GM12878 (cell line): ENCODE results near the gene ELN. TPM values are rescaled to one million over a fixed set of nuclear protein-coding genes. Genes with fewer than 3 reads are reported as not detected.

Experiments
- ATAC-seq: fragments of 200-7000 bp; cut with Tn5 transposase; 3 replicates; pipeline ENCODE4 v1.9.1; 2020; ENCODE audit warnings: mild to moderate bottlenecking, moderate library complexity
- BruUV-seq: library from RNA; stranded (reverse); fragments of 400-500 nt; replicated peaks from 2 replicates; lab custom pipeline; 2021; lab: Mats Ljungman, UMichigan
- CTCF ChIA-PET: fragments of 300-600 bp; sonication (Branson Sonifier 250); formaldehyde crosslinking; extraction: SDS; loops from one replicate; lab custom pipeline; 2021; ENCODE audit warnings: inconsistent platforms; lab: Yijun Ruan, JAX
- POLR2A ChIA-PET: fragments of 350-600 bp; formaldehyde crosslinking; extraction: SDS; loops from one replicate; lab custom pipeline; 2021; ENCODE audit warnings: inconsistent platforms; lab: Charles Lee
- RAD21 ChIA-PET: fragments of 300-600 bp; sonication (Branson Sonifier 250); formaldehyde crosslinking; loops from one replicate; lab custom pipeline; 2023; ENCODE audit warnings: antibody characterized with exemption; ENCODE audit not compliant: unreplicated experiment; lab: Charles Lee
- SMC1A ChIA-PET: fragments of 300-600 bp; sonication (Branson Sonifier 250); formaldehyde crosslinking; loops from one replicate; lab custom pipeline; 2023; ENCODE audit not compliant: unreplicated experiment, uncharacterized antibody; lab: Charles Lee
- DNase-seq: peaks from one replicate; pipeline ENCODE4 v3.0.0-alpha.2; 2011; ENCODE audit warnings: low read depth, low spot score
- FAIRE-seq: peaks from 3 replicates; lab custom pipeline; 2011; peaks lifted over from hg19 to GRCh38; lab: Jason Lieb, UNC
- H2AFZ ChIP-seq: 2 replicates; pipeline ENCODE4 v1.6.0; 2011; ENCODE audit warnings: low read depth, low read length, control low read depth; ENCODE audit not compliant: control insufficient read depth
- H3K27ac ChIP-seq: 2 replicates; pipeline ENCODE4 v1.5.1; 2011; ENCODE audit warnings: control low read depth; ENCODE audit not compliant: control insufficient read depth, insufficient read depth
- H3K27me3 ChIP-seq, 2 experiments: replicated peaks in 1 of 2; 2 replicates each; pipeline versions ENCODE4 v1.6.0 to v1.6.1; 2011; ENCODE audit warnings: low read length in 1 of 2; ENCODE audit not compliant: control insufficient read depth in 2 of 2, insufficient read depth in 2 of 2
- H3K36me3 ChIP-seq, 2 experiments: 2 replicates each; pipeline ENCODE4 v1.5.1; 2011; ENCODE audit warnings: low read length in 1 of 2; ENCODE audit not compliant: control insufficient read depth in 2 of 2, insufficient read depth in 2 of 2
- H3K4me1 ChIP-seq: 2 replicates; pipeline ENCODE4 v1.6.1; 2011; ENCODE audit warnings: mild to moderate bottlenecking, low read length, moderate library complexity, mixed read lengths; ENCODE audit not compliant: control insufficient read depth, insufficient read depth
- H3K4me2 ChIP-seq: 2 replicates; pipeline ENCODE4 v1.6.0; 2011; ENCODE audit warnings: control low read depth; ENCODE audit not compliant: control insufficient read depth, insufficient read depth
- H3K4me3 ChIP-seq: fragments of 200-600 bp; sonication (generic); 2 replicates; pipeline ENCODE4 v1.5.1; 2016
- H3K79me2 ChIP-seq: 2 replicates; pipeline ENCODE4 v1.6.0; 2011; ENCODE audit warnings: low read length; ENCODE audit not compliant: control insufficient read depth, insufficient read depth
- H3K9ac ChIP-seq: 2 replicates; pipeline ENCODE4 v1.8.0; 2011; ENCODE audit warnings: low read length, control low read depth, mixed read lengths; ENCODE audit not compliant: control insufficient read depth, insufficient read depth
- H3K9me3 ChIP-seq: replicated peaks from 3 replicates; pipeline ENCODE4 v1.5.1; 2011; ENCODE audit warnings: mild to moderate bottlenecking, low read length; ENCODE audit not compliant: control insufficient read depth, insufficient read depth
- H4K20me1 ChIP-seq: 2 replicates; pipeline ENCODE4 v1.6.0; 2011; ENCODE audit not compliant: control insufficient read depth, insufficient read depth
- ASH2L ChIP-seq: fragments of 300-600, 200-600 bp; sonication (generic); IDR thresholded peaks from 2 replicates; pipeline ENCODE4 v1.6.1; 2017; ENCODE audit warnings: low read depth, mild to moderate bottlenecking, borderline replicate concordance
- CBFB ChIP-seq: IDR thresholded peaks from 2 replicates; pipeline ENCODE4 v1.6.1; 2016; ENCODE audit warnings: antibody characterized with exemption, low read depth
- CHD1 ChIP-seq: IDR thresholded peaks from 2 replicates; pipeline ENCODE4 v1.6.1; 2012; ENCODE audit warnings: low read depth, low read length, improper control_type of control experiment
- FOS ChIP-seq: IDR thresholded peaks from 3 replicates; pipeline ENCODE4 v1.6.1; 2011; ENCODE audit warnings: borderline replicate concordance; ENCODE audit not compliant: insufficient read length; ENCODE audit errors: extremely low read depth
- FOXK2 ChIP-seq: fragments of 450-650 bp; IDR thresholded peaks from 2 replicates; pipeline ENCODE4 v1.6.1; 2017; ENCODE audit warnings: mild to moderate bottlenecking, moderate library complexity
- FOXM1 ChIP-seq: IDR thresholded peaks from 2 replicates; pipeline ENCODE4 v1.6.1; 2012; ENCODE audit warnings: low read depth, mild to moderate bottlenecking, inconsistent platforms, low read length, moderate library complexity
- IKZF2 ChIP-seq, 2 experiments: fragments of 450-650 bp; IDR thresholded peaks; 2 replicates each; pipeline ENCODE4 v1.6.1; 2017; ENCODE audit warnings: mild to moderate bottlenecking in 2 of 2, moderate library complexity in 2 of 2
- NFXL1 ChIP-seq: fragments of 450-650 bp; IDR thresholded peaks from 2 replicates; pipeline ENCODE4 v1.6.1; 2017; ENCODE audit warnings: antibody characterized with exemption, mild to moderate bottlenecking, borderline replicate concordance
- NFYA ChIP-seq: IDR thresholded peaks from 2 replicates; pipeline ENCODE4 v1.6.1; 2011; ENCODE audit warnings: low read depth, mild to moderate bottlenecking, low read length, improper control_type of control experiment, borderline replicate concordance
- RBBP5 ChIP-seq: fragments of 200-600 bp; sonication (generic); conservative IDR thresholded peaks from 2 replicates; pipeline ENCODE4 v1.6.1; 2016
- SMAD1 ChIP-seq: fragments of 450-650 bp; IDR thresholded peaks from 2 replicates; pipeline ENCODE4 v1.6.1; 2018; ENCODE audit warnings: mild to moderate bottlenecking, low read depth; ENCODE audit not compliant: partially characterized antibody
- TCF3 ChIP-seq: IDR thresholded peaks from 2 replicates; pipeline ENCODE4 v1.6.1; 2012; ENCODE audit warnings: low read depth, mild to moderate bottlenecking, low read length, borderline replicate concordance; ENCODE audit not compliant: insufficient read depth
- WGBS: methylation state at CpG from one replicate; pipeline ENCODE4 v1.1.6; 2016; ENCODE audit warnings: low lambda C conversion rate; ENCODE audit not compliant: insufficient replicate concordance, insufficient coverage; ENCODE audit errors: missing lambda C conversion rate; 5-methylcytosine and 5-hydroxymethylcytosine counted together
- in situ Hi-C: fragments of 300-500 bp; cut with MboI; formaldehyde crosslinking; loops from 9 replicates; pipeline ENCODE4 v1.14.3; 2018; ENCODE audit warnings: mixed read lengths
- intact Hi-C: fragments of 100-400 bp; cut with micrococcal nuclease; formaldehyde crosslinking; loops from one replicate; pipeline ENCODE4 v1.14.2; 2022; ENCODE audit not compliant: unreplicated experiment
- polyA plus RNA-seq, 11 experiments: library from polyadenylated mRNA; depleted of rRNA in 4 of 11; unstranded in 6 of 11; stranded (reverse) in 5 of 11; fragments of >200 nt; fragmentation: Nextera tagmentation in 4 of 11; fragmentation: Illumina TruSeq in 1 of 11; extraction: Ambion mirVana in 4 of 11; extraction: Trizol in 1 of 11; gene quantifications; 1 replicate in 1 of 11; 2 replicates in 10 of 11; pipeline versions ENCODE4 v1.2.1 to v1.2.3, GENCODE V29; 2011 to 2016; ENCODE audit warnings: inconsistent platforms in 2 of 11, missing spikeins in 2 of 11, low read depth in 1 of 11
- total RNA-seq, 4 experiments: library from RNA; depleted of rRNA in 3 of 4; stranded (reverse); fragments of >200 nt in 3 of 4; fragmentation: Illumina TruSeq in 1 of 4; extraction: Trizol in 1 of 4; gene quantifications; 2 replicates each; pipeline versions ENCODE4 v1.2.1 to v1.2.3, GENCODE V29; 2013 to 2021
- TF ChIP-seq, protein P1 (sequence below): IDR thresholded peaks from 2 replicates; pipeline ENCODE4 v1.6.1; 2012; ENCODE audit warnings: mild to moderate bottlenecking, low read depth, low read length
- TF ChIP-seq, protein P2 (sequence below): fragments of 450-650 bp; IDR thresholded peaks from 2 replicates; pipeline ENCODE4 v1.6.1; 2017; ENCODE audit warnings: mild to moderate bottlenecking
- TF ChIP-seq, protein P3 (sequence below): fragments of 450-650 bp; formaldehyde crosslinking; IDR thresholded peaks from 2 replicates; pipeline ENCODE4 v1.5.0; 2022; ENCODE audit warnings: mild to moderate bottlenecking, missing genetic modification characterization

The ELN gene
- total and polyA plus RNA-seq, 10 of the 15 experiments (the other 5 are each of a cell fraction or from before 2014, with no cell fraction given): 0.08 to 0.27 (median 0.23) TPM; not detected in 7

- WGBS: 2% methylated on average over 18 of the region's 18 CpGs
- Histone ChIP-seq H3K9me3 (no peaks in the 10 kb centered on the region), H3K36me3 (no peaks in the 10 kb centered on the region), H3K4me2 (no peak overlapping the region), H3K79me2 (no peaks in the 10 kb centered on the region), H4K20me1 (no peaks in the 10 kb centered on the region), H3K4me1 (no peaks in the 10 kb centered on the region), H2AFZ (no peak overlapping the region), H3K27ac (no peak overlapping the region), H3K9ac (no peak overlapping the region), H3K4me3 (no peak overlapping the region), H3K27me3 (peaks cover 9 to 12% of the 10 kb centered on the region in 2 experiments; a peak in 3 of 4 replicates)
- TF ChIP-seq, protein P1, sequence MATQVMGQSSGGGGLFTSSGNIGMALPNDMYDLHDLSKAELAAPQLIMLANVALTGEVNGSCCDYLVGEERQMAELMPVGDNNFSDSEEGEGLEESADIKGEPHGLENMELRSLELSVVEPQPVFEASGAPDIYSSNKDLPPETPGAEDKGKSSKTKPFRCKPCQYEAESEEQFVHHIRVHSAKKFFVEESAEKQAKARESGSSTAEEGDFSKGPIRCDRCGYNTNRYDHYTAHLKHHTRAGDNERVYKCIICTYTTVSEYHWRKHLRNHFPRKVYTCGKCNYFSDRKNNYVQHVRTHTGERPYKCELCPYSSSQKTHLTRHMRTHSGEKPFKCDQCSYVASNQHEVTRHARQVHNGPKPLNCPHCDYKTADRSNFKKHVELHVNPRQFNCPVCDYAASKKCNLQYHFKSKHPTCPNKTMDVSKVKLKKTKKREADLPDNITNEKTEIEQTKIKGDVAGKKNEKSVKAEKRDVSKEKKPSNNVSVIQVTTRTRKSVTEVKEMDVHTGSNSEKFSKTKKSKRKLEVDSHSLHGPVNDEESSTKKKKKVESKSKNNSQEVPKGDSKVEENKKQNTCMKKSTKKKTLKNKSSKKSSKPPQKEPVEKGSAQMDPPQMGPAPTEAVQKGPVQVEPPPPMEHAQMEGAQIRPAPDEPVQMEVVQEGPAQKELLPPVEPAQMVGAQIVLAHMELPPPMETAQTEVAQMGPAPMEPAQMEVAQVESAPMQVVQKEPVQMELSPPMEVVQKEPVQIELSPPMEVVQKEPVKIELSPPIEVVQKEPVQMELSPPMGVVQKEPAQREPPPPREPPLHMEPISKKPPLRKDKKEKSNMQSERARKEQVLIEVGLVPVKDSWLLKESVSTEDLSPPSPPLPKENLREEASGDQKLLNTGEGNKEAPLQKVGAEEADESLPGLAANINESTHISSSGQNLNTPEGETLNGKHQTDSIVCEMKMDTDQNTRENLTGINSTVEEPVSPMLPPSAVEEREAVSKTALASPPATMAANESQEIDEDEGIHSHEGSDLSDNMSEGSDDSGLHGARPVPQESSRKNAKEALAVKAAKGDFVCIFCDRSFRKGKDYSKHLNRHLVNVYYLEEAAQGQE: no peak
- TF ChIP-seq FOXK2 (no peak), CBFB (no peak), RBBP5 (no peak), SMAD1 (no peak), ASH2L (no peak), TCF3 (no peak), FOS (no peak), IKZF2 (IDR thresholded peaks at IDR 0.05) (no peak), NFXL1 (no peak), NFYA (no peak), CHD1 (no peak), FOXM1 (no peak)
- TF ChIP-seq, protein P2, sequence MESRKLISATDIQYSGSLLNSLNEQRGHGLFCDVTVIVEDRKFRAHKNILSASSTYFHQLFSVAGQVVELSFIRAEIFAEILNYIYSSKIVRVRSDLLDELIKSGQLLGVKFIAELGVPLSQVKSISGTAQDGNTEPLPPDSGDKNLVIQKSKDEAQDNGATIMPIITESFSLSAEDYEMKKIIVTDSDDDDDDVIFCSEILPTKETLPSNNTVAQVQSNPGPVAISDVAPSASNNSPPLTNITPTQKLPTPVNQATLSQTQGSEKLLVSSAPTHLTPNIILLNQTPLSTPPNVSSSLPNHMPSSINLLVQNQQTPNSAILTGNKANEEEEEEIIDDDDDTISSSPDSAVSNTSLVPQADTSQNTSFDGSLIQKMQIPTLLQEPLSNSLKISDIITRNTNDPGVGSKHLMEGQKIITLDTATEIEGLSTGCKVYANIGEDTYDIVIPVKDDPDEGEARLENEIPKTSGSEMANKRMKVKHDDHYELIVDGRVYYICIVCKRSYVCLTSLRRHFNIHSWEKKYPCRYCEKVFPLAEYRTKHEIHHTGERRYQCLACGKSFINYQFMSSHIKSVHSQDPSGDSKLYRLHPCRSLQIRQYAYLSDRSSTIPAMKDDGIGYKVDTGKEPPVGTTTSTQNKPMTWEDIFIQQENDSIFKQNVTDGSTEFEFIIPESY: no peak
- TF ChIP-seq, protein P3, sequence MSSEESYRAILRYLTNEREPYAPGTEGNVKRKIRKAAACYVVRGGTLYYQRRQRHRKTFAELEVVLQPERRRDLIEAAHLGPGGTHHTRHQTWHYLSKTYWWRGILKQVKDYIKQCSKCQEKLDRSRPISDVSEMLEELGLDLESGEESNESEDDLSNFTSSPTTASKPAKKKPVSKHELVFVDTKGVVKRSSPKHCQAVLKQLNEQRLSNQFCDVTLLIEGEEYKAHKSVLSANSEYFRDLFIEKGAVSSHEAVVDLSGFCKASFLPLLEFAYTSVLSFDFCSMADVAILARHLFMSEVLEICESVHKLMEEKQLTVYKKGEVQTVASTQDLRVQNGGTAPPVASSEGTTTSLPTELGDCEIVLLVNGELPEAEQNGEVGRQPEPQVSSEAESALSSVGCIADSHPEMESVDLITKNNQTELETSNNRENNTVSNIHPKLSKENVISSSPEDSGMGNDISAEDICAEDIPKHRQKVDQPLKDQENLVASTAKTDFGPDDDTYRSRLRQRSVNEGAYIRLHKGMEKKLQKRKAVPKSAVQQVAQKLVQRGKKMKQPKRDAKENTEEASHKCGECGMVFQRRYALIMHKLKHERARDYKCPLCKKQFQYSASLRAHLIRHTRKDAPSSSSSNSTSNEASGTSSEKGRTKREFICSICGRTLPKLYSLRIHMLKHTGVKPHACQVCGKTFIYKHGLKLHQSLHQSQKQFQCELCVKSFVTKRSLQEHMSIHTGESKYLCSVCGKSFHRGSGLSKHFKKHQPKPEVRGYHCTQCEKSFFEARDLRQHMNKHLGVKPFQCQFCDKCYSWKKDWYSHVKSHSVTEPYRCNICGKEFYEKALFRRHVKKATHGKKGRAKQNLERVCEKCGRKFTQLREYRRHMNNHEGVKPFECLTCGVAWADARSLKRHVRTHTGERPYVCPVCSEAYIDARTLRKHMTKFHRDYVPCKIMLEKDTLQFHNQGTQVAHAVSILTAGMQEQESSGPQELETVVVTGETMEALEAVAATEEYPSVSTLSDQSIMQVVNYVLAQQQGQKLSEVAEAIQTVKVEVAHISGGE: no peak
- DNase-seq (no peak), FAIRE-seq (no peak), ATAC-seq (no peak)
- ChIA-PET SMC1A (interaction anchor here (1.1 kb wide), 1 partner anchor 108 kb away, joined by 4 read pairs; no protein-coding TSS in a partner anchor), POLR2A (no interaction called here), RAD21 (interaction anchor here (0.7 kb wide), 1 partner anchor 79 kb away, joined by 3 read pairs; no protein-coding TSS in a partner anchor), CTCF (interaction anchor here (1.1 to 1.3 kb wide), 2 partner anchors 15 to 423 kb away, joined by 3 read pairs; no protein-coding TSS in a partner anchor)
- BruUV-seq: no TSS peak
- in situ Hi-C loops: no loop called here
- intact Hi-C loops: loop anchor here (5.0 kb wide), 1 partner anchor 217 kb away; no protein-coding TSS in a partner anchor
These were observed 1.3 kb downstream of the ELN start for GRCh38 chr7:74029089-74029785.
